ENCODE data around the gene LRRC10.

DNA sequence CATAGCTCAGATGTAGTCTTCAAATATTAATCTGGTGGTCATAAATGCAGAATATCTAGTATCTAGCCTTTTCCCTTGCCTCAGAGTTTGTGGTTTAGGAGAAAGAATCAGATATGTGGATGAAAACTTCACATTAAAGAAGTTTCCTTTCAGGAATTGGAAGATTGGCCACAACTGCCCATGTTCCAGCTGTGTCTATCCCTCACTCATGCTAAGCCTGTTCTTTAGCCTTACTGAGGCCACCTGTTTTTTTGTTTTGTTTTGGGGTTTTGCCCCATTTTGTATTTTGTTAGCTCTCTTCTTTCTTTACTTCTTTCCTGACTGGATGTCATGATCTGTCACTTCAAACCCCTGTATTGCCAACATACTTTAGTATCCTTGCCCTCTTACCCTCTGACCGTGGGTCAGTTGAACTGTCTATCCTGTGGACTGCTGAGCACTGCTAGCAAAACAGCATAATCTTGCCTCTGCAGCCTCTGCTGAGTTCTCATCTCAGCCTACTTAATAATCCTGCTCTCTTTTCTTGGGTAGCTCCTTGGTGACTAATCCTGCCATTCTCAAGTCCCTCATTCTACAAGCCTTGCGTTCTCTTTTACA, 47.4 kb downstream of the LRRC10 start:
- TF ChIP-seq POLR2AphosphoS5 (IDR thresholded peaks at IDR 0.05; ENCODE audit: low read depth, low read length): no peak
- no peak for TF ChIP-seq TAF1 (IDR thresholded peaks at IDR 0.05; ENCODE audit: borderline replicate concordance, insufficient read depth, low read length)
- TF ChIP-seq, protein P1, sequence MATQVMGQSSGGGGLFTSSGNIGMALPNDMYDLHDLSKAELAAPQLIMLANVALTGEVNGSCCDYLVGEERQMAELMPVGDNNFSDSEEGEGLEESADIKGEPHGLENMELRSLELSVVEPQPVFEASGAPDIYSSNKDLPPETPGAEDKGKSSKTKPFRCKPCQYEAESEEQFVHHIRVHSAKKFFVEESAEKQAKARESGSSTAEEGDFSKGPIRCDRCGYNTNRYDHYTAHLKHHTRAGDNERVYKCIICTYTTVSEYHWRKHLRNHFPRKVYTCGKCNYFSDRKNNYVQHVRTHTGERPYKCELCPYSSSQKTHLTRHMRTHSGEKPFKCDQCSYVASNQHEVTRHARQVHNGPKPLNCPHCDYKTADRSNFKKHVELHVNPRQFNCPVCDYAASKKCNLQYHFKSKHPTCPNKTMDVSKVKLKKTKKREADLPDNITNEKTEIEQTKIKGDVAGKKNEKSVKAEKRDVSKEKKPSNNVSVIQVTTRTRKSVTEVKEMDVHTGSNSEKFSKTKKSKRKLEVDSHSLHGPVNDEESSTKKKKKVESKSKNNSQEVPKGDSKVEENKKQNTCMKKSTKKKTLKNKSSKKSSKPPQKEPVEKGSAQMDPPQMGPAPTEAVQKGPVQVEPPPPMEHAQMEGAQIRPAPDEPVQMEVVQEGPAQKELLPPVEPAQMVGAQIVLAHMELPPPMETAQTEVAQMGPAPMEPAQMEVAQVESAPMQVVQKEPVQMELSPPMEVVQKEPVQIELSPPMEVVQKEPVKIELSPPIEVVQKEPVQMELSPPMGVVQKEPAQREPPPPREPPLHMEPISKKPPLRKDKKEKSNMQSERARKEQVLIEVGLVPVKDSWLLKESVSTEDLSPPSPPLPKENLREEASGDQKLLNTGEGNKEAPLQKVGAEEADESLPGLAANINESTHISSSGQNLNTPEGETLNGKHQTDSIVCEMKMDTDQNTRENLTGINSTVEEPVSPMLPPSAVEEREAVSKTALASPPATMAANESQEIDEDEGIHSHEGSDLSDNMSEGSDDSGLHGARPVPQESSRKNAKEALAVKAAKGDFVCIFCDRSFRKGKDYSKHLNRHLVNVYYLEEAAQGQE (IDR thresholded peaks at IDR 0.05; ENCODE audit: insufficient read depth in 1 of 2, low read depth in 2 of 2, low read length in 2 of 2): no peak
- TF ChIP-seq FOXP2 (optimal IDR thresholded peaks at IDR 0.05; ENCODE audit: borderline replicate concordance, extremely low read depth, extremely low read length, insufficient read depth): no peak
